Stimulated activated naive CD4-positive, alpha-beta T cell treated with Interleukin-2 at 50 U/mL for 16 hours (primary cell): ENCODE measurements around the gene C16orf74.

Experiments used
- DNase-seq: peaks from one replicate; lab custom pipeline; 2025; lab: John Stamatoyannopoulos, UW

The C16orf74 gene

GRCh38 chr16:85749771-85750145 is 1.1 kb downstream of the C16orf74 start:
- no peak for DNase-seq

DNA sequence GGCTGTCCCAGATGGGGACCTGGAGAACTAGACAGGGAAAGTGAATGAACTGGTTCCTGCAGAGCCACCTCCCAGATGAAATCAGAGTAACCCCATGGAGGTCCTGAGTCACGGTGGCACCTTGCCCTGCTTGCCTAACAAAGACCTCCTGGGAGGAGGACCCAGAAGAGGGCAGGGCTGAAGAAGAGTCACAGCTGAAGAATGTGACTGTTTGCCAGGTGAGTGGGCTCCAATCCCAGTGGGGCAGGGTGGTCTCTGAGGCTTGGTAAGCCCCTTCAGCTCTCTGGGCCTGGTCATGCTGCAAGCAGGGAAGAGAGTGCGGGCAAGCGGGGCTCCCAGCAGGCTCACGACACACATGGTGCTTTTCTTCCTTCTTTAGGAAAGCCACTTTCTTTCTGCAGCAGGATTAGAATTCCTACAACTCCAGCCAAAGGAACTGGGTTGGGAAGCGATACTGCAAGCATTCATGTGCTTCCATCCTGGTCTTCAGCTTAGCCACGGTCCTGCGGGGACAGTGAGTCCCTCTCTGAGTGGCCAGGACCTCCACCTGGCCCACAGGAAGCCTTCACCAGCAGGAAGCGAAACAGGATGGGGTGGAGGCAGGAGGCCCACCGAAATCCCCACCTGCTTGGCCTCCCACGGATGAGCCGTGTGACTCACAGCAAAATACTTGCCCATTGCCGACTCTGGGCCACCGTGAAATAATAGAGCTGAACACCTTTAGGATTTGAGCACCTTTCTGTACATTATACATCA is 4.3 kb downstream of the C16orf74 start:
- no peak for DNase-seq

DNA sequence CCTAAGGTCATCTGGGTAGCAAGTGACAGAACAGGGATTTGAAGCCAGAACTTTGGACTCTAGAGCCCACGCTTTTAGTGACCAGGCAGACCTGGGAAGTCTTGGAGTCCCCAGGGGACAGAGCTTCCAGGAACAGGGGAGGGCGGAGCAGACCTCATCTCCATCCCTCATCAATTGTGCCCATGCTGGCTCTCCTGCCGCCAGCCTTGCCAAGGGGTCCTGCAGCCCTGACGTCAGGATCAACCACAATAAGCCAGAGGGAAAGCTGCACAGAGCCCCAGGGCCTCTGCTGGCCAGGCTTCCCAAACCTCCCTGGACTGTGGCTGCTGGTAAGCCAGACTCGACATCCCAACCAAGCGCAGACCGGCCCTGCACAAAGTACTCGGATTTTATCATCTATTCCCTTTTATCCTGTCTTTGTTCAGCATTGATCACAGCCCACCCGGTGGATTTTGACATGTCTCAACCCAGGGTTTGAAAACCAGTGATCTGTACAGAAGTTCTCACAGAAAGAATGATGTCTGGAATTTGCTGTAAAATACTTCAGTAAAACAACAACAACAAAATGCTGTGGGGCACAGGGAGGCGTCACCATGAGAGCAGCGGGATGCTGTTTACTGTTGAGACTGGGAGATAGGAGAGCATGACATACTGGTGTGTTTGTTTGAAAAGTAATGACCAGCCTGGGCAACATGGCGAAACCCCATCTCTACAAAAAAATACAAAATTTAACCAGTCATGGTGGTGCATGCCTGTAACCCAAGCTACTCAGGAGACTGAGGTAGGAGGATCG is 11.8 kb downstream of the C16orf74 start:
- DNase-seq, result no peak

DNA sequence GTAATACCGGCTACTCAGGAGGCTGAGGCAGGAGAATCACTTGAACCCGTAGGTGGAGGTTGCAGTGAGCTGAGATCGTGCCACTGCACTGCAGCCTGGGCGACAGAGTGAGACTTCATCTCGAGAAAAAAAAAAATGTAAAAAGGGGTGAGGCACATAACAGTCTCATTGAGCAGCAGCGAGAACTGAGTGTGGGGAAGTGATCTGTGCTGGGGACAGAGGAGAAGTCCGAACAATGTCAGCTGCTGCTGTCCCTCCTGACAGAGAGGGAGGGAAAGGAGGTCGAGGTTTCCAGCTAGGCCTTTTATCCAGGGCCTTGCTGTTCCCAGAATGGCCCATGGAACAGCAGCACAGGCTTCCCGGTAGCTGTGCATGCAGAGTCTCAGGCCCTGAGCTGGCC is 14.0 kb downstream of the C16orf74 start:
- DNase-seq, result no peak

DNA sequence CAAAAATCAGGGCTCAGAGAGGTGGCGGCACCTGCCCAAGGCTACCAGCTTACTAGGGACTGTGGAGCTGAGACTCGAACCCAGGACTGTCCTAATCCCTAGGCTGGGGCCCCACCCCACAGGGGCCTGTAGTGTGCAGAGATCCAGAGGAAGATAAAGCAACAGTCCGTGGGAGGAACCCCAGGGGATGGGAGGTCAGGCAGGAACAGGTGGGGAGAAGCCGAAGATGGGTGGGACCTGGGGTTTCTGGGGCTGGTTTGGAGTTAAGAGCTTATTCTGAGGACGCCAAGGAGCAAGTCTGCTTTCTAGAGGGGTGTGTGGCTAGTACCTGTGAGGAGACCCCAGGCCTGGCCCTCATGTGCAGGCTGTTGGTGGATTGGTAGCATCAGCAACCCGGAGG is 14.9 kb downstream of the C16orf74 start:
- no peak for DNase-seq

GRCh38 chr16:85735225-85735635 is 15.7 kb downstream of the C16orf74 start:
- peak; percentile 13 for DNase-seq

DNA sequence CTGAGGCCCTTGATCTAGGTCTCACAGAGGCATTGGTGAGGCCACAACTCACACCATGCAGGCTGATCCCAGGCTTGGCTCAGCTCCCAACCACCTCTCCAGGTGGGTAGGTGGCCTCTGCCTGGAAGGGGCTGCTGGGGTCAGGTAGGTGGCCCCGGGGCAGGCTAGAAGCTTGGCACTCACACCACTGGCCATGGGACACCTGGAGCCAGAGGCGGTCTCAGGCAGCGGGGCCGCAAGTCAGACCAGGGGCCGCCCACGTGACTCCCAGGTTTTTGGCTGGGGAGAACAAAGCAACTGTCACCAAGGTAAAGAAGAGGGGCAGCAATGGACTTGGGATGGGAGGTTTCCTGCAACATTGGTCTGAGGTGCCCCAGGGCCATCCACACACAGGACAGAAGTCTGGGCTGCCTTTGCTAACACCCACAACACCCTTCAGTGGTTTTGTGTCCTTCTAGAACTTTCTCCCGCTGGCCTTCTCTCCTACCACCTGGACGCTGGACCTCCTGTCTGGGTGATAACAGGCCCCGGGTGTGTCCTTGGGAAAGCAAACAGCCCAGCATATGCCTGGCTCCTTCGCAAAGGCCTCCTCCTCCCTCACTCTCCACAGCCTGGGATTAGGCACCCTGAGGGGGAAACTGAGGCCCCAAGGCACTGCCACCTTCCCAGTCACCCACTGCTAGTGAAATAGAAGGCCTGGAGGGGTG is 16.4 kb downstream of the C16orf74 start:
- no peak for DNase-seq

DNA sequence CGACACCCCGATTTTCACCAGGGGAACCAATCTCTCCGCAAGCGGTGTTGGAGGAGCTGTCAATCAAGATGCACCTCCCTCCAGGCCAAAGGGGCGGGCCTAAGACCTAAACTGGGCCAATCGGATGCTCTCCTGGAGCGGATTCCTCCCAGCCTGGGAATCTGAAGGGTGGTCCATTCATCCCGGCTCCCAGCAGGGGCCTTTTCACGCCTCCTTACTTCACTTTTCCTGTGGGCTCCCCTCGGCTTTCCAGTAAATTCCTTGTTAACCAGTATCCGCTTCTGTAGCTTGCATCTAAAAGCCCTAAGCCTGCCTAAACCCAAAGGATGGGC is 17.1 kb downstream of the C16orf74 start:
- no peak for DNase-seq

GRCh38 chr16:85733155-85733838 is 17.6 kb downstream of the C16orf74 start:
- DNase-seq, result no peak

DNA sequence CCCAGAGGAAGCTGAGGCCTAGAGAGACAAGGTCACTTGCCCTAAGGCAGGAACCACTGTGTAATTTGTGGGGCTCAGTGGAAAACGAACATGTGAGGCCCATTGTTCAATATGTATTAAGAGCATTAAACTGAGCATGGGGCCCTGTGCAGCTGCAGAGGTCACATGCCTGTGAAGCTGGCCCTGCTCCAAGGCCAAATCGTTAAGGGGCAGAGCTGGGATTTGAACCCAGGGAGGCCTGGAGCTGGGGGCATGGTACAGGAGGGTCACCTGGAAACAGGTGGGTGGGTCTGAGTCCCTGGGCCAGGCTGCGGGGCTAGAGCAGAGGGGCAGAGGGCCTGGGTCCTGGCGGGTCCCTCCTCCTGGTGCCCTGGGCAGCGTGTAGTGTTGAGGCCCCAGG is 19.7 kb downstream of the C16orf74 start:
- no peak for DNase-seq

DNA sequence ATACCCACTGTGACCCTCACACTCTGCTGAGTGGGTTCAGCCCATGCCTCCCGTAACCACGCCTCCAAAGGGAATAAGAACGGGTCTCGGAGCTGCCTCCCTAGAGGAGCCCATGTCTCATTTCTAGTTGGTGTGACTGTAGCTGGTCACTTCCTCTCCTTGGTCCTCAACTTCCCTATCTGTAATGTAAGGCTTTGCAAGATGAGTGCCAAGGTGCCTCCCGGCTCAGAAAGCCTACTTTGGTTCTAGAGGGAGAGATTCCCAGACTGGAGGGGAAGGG is 20.8 kb downstream of the C16orf74 start:
- DNase-seq, result no peak

GRCh38 chr16:85729452-85730185 is 21.3 kb downstream of the C16orf74 start:
- DNase-seq, result no peak

DNA sequence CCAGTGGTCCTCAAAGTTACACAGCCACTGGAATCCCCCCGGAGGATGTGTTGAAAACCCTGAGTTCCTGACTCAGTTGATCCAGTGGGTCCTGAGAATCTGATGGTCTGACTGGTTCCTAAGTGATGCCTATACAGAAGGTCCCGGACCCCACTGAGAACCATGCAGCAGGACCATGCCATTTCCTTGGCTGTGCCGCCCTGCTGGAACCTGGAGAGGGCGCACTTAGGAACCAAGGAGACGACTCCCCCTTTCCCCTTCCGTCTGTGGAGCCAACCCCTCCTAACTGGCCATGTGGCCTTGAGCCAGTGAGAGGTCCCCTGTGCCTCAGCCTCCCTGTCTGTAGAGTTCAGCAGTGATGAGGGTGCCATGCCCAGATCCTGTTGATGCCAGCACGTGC is 22.0 kb downstream of the C16orf74 start:
- DNase-seq, result no peak

DNA sequence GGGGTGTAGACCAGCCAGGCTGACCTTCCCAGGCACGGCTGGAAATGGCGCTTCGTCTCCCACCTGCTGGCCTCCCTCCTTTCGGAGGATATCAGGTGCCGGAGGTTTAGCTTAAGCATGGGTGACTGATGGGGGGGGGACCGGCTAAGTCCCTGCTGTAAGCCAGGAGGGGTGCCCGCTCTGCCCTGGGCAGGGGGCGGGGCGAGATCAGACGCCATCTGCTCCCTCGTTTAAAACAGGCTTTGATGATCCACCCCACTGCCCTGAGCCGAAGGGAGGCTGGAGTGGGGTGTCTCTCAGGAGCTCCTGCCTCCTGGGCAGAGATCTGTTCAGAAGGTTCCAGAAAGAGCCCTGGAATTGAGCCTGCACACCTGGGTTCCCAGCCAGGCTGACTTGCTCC is 26.0 kb downstream of the C16orf74 start:
- no peak for DNase-seq

DNA sequence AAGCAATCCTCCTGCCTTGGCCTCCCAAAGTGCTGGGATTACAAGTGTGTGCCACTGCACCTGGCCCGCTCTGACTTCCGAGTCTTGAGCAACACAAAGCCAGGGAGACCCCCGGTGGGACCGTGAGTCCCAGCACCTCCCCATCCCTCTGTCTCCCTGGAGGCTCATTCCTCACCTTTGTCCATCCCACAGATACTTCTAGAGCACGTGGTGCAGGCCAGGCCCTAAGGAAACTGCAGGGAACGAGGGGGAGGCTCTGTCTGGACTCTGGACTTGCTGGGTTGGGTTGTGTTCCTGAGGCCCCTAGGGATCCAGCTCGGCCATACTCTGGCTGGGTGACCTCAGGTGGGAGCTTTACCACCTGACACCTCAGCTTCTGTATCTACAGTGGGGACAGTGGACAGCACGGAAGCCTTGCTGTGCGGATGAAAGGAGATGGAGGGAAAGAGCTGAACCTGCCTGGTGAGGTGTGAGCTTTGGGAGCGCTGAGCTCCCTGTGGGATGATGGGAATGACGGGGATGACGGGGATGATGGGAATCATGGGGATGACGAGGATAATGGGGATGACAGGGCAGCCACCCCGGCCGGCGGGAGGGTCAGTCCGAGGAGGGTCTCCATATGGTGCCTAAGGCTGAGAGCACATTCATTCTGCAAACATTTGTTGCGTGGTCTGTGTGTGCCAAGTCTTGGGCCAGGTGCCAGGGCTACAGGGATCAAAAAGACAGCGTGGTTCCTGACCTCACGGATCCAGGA is 26.6 kb downstream of the C16orf74 start:
- DNase-seq, result no peak

DNA sequence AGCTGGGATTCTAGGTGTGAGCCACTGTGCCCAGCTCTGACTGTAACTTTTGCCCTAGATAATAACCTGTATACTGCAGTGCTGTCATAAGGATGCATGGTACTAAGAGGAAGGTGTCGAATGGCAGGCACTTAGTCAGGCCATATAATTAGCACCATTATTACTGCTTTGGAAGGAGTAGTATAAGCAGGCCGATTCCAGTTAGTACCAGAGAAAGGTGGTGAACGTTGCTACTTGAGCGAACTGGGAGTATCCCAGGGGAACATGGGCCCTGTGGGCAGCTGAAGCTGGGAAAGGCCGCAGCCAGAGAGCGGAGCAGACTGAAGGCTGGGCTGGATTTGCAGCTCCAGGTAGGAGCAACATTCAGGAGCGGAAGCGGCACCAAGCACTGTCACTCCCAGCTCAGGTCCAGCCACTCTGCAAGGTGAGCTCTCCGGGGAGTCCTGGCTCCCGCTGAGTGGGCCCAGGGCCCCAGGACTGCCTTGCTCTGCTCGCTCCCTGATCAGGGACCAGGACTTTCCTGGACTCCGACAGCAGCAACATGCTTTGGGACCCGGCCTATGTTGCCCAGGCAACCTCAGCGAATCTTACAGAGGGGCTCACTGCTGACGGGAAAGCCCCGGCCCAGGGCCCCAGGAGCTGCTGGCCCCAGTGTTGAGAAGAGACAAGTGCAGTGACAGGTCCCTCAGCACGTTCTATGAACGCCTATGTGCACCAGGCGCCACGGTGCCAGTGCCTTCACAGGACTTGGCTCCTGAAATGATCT is 28.6 kb downstream of the C16orf74 start:
- no peak for DNase-seq

GRCh38 chr16:85720302-85720637 is 30.6 kb downstream of the C16orf74 start:
- DNase-seq, result no peak

GRCh38 chr16:85719605-85720301 is 31.1 kb downstream of the C16orf74 start:
- no peak for DNase-seq

- no peak for DNase-seq
Observed at GRCh38 chr16:85718682-85719081, 32.2 kb downstream of the C16orf74 start.

DNA sequence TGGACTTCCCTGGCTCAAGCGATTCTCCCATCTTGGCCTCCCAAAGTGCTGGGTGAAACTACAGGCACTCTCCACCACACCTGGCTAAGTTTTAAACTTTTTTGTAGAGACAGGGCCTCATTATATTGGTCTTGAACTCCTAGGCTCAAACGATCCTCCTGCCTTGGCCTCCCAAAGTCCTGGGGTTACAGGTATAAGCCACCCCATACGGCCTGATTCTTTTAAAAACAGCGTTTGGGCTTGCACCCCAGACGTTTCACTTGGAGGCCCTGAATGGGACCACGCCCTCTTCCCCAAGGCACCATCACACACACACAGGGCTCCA is 32.8 kb downstream of the C16orf74 start:
- DNase-seq, result no peak
